ENCODE measurements around the gene VIPR2.

DNA sequence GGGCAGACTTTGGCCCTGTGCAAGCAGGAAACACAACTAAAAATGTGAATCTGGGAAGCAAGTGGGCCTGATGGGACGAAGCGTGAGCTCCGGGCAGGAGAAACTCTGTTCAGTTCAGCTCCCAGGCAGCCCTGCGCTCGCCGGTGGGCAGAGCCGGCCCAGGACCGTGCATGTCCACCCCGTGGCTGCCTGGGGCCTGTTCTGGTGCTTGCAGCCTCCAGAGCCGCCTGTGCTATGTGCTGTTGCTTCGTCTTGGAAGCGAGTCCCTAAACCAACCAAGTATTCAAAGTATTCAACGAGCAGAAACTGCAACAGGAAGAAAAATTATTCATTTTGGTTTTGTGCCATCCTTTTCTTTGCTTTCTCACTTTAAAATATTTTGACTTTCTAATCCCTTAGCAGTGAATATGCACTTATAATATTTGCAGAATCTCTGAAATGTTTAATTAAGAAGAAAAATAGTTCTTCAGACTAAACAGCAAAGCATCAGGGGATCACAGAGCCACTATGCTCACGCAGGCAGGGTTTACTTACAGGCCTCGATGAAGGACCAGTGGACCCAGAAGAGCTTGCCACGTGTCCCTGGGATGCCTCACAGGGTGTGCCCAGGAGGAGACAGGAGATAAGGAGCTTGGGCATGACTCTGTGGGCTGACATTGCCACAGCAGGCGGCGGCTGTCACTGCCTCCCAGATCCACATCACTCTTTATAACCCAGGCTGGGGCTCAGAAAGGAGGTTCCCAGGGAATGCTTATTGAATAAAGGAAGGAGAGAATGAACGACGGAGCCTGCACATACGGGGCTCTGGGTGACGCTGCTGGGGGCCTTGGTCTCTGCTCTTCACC is 45.6 kb downstream of the VIPR2 start:
- TF ChIP-seq POLR2A (IDR thresholded peaks at IDR 0.05) = no peak
- TF ChIP-seq, protein P1, sequence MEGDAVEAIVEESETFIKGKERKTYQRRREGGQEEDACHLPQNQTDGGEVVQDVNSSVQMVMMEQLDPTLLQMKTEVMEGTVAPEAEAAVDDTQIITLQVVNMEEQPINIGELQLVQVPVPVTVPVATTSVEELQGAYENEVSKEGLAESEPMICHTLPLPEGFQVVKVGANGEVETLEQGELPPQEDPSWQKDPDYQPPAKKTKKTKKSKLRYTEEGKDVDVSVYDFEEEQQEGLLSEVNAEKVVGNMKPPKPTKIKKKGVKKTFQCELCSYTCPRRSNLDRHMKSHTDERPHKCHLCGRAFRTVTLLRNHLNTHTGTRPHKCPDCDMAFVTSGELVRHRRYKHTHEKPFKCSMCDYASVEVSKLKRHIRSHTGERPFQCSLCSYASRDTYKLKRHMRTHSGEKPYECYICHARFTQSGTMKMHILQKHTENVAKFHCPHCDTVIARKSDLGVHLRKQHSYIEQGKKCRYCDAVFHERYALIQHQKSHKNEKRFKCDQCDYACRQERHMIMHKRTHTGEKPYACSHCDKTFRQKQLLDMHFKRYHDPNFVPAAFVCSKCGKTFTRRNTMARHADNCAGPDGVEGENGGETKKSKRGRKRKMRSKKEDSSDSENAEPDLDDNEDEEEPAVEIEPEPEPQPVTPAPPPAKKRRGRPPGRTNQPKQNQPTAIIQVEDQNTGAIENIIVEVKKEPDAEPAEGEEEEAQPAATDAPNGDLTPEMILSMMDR (IDR thresholded peaks at IDR 0.05) = no peak
